HFF-Myc (cell line): ENCODE measurements around the gene SSMEM1.

ENCODE experiments used
- DNase-seq: peaks from one replicate; pipeline ENCODE4 v3.0.0-alpha.2; 2011; ENCODE audit warnings: low read depth; ENCODE audit errors: extremely low read depth
- H3K4me3 ChIP-seq: replicated peaks from 2 replicates; pipeline ENCODE4 v1.5.1; 2011; ENCODE audit warnings: low read depth, mild to moderate bottlenecking, control low read depth, low read length
- CTCF ChIP-seq: IDR thresholded peaks from 2 replicates; pipeline ENCODE4 v1.5.1; 2012; ENCODE audit warnings: mild to moderate bottlenecking, low read depth, low read length, control low read depth; ENCODE audit errors: missing control alignments

SSMEM1 gene

GRCh38 chr7:130208516-130208915, 856 bp downstream of the SSMEM1 start:
- no peak for TF ChIP-seq CTCF
- DNase-seq = no peak

GRCh38 chr7:130210181-130210935, 2.7 kb downstream of the SSMEM1 start:
- no peak for DNase-seq
- no peak overlapping the region; the same call in 1 of the 2 replicates for H3K4me3 ChIP-seq
- TF ChIP-seq CTCF = no peak

More at GRCh38 chr7:130208516-130208915, 856 bp downstream of the SSMEM1 start:
- H3K4me3 ChIP-seq = no peak overlapping the region

- no peak for TF ChIP-seq CTCF
- no peak for DNase-seq
- H3K4me3 ChIP-seq = no peak overlapping the region
Measured at GRCh38 chr7:130213828-130214227, 6.2 kb downstream of the SSMEM1 start.

DNA sequence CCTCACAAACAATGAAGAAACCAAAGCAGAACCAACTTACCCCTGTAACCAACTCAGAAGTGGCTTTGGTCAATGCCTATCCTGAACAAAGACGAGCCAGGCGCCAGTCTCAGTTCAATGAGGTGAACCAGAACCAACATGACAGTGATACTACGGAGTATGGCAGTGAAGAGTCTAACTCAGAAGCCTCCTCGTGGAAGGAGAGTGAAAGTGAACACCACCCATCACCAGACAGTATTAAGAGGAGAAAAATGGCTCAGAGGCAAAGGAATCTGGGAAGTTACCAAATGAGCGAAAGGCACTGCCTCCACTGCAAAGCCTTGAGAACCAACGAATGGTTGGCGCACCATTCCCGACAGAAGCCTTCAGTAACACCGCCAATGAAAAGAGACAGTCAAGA, 8.4 kb downstream of the SSMEM1 start:
- no peak for TF ChIP-seq CTCF
- no peak for DNase-seq
- no peak overlapping the region for H3K4me3 ChIP-seq

DNA sequence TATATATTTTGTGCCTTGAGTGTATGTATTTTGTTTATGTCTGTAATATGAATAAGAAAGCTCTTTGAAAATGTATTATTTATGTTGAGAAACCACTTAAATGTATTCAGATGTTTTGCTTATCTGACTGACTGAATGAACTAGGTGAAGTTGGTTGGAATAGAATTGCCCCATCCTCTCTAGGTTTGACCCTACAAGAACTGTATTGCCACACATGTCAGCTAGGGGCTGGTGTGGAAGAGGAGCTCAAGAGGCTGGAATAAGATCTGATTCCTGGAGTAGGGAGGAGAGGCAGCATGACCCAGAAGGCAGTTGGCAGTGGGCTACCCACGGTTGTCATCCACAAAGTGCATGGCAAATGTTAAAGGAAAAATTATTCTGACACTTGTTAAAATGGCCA, 9.1 kb downstream of the SSMEM1 start:
- TF ChIP-seq CTCF = no peak

GRCh38 chr7:130218806-130219620, 11.4 kb downstream of the SSMEM1 start:
- no peak for DNase-seq
- H3K4me3 ChIP-seq = no peak overlapping the region
- no peak for TF ChIP-seq CTCF

More for the DNA sequence above, 9.1 kb downstream of the SSMEM1 start:
- no peak for DNase-seq
- no peak overlapping the region for H3K4me3 ChIP-seq
